ENCODE data around the gene PAM.

- TF ChIP-seq CTCF (IDR thresholded peaks at IDR 0.05) = no peak
- no peak for TF ChIP-seq TCF7L2 (IDR thresholded peaks at IDR 0.05; ENCODE audit: low read depth, low read length)
- TF ChIP-seq POLR2AphosphoS5 (IDR thresholded peaks at IDR 0.05; ENCODE audit: low read depth, low read length) = no peak
Observed at GRCh38 chr5:102802708-102803458, 47.8 kb downstream of the PAM start.

All from Panc1 (cell line).